GM10266 (cell line): ENCODE data around the gene GDPD5.

ENCODE experiments used
- DNase-seq: peaks from one replicate; pipeline ENCODE4 v3.0.0; 2012; ENCODE audit errors: extremely low spot score
- TF ChIP-seq, protein P1 (sequence below): IDR thresholded peaks from 2 replicates; pipeline ENCODE4 v1.5.1; 2012; ENCODE audit warnings: mild to moderate bottlenecking, low read depth; ENCODE audit not compliant: control insufficient read depth, insufficient read depth; ENCODE audit errors: missing control alignments

Gene GDPD5

DNA sequence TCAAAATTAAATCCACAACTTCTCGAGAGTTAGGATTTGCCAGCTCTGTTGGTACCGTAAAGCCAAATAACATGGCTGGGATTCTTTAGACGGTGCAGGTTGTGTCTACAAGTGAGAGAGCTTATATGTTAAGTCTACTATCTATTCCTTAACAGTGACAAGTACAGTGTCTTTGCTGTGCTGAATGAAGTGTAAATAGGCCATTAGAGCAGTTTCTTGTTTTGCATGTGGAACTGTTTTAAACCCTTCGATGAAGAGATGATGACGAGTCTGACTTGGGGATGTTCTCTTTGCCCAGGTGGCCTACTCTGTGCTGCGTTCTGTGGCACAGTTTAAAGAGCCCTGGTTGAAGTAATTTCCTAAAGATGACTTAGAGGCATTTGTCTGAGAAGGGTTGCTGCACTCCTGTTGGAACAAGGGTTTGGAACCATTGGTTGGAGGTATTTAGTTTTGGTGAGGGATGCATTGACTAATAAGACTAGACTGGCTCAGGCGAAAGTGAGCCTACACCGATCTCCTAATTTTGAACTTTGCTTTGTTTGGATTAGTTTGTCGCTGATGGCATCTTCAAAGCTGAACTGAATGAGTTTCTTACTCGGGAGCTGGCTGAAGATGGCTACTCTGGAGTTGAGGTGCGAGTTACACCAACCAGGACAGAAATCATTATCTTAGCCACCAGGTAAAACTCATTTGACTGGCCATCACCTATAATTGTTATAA lies 125.4 kb downstream of the GDPD5 start:
- TF ChIP-seq, protein P1, sequence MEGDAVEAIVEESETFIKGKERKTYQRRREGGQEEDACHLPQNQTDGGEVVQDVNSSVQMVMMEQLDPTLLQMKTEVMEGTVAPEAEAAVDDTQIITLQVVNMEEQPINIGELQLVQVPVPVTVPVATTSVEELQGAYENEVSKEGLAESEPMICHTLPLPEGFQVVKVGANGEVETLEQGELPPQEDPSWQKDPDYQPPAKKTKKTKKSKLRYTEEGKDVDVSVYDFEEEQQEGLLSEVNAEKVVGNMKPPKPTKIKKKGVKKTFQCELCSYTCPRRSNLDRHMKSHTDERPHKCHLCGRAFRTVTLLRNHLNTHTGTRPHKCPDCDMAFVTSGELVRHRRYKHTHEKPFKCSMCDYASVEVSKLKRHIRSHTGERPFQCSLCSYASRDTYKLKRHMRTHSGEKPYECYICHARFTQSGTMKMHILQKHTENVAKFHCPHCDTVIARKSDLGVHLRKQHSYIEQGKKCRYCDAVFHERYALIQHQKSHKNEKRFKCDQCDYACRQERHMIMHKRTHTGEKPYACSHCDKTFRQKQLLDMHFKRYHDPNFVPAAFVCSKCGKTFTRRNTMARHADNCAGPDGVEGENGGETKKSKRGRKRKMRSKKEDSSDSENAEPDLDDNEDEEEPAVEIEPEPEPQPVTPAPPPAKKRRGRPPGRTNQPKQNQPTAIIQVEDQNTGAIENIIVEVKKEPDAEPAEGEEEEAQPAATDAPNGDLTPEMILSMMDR, result no peak
- no peak for DNase-seq

DNA sequence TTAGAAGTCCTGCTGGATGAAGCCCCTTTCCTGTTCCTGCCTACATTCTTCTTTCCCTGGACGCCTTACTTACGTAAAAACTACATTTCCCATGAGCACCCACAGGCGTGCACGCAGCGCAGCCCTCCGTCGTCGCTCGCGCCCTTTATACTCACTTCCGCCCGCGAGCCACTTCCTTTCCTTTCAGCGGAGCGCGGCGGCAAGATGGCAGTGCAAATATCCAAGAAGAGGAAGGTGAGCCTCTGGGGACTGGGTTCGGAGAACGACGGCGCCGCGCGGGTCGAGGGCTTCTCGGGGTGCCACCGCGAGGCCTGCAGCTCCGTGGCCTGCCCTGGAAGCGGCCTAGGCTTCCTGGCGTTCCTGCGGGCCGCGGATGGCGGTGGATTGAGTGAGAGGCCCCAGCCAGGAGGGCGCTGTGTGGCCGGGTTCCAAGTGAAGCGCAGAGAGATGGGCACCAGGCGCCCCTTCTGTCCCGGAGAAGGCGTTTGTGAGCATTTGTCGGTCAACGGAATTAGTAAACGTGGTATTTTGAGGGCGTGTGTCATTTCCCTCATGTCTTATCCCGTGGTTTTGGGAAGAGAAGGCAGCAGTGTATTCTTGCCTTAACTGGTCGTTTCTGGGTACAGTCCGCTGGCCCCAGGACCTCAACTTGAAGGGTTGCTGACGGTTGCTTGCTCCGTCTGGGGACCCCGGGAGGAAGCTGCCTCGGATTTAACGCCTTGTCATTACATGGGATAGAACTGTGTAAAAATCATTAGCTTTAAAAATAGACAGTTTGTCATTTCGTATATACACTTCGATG lies 126.2 kb downstream of the GDPD5 start, which contains the start of gene RPS3:
TSS of gene RPS3 (plus strand) at position 175 of the 802 bp plus-strand sequence. CDS start at position 205, 30 bp downstream.
- TF ChIP-seq, protein P1, result peak; percentile 31
- peak; percentile 92 for DNase-seq

DNA sequence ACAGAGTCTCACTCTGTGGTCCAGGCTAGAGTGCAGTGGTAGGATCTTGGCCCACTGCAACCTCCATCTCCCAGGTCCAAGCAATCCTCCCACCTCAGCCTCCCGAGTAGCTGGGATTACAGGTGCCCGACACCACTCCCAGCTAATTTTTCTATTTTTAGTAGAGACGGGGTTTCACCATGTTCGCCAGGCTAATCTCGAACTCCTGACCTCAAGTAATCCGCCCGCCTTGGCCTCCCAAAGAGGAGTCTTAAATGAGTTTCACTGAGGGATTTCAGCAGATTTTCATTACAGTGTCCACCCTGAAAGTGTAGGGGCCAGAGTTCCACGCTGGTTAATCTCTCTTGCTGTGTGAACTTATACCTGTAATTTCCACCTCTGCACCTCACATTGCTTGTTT lies 126.8 kb downstream of the GDPD5 start:
- no peak for DNase-seq
- TF ChIP-seq, protein P1, result no peak

DNA sequence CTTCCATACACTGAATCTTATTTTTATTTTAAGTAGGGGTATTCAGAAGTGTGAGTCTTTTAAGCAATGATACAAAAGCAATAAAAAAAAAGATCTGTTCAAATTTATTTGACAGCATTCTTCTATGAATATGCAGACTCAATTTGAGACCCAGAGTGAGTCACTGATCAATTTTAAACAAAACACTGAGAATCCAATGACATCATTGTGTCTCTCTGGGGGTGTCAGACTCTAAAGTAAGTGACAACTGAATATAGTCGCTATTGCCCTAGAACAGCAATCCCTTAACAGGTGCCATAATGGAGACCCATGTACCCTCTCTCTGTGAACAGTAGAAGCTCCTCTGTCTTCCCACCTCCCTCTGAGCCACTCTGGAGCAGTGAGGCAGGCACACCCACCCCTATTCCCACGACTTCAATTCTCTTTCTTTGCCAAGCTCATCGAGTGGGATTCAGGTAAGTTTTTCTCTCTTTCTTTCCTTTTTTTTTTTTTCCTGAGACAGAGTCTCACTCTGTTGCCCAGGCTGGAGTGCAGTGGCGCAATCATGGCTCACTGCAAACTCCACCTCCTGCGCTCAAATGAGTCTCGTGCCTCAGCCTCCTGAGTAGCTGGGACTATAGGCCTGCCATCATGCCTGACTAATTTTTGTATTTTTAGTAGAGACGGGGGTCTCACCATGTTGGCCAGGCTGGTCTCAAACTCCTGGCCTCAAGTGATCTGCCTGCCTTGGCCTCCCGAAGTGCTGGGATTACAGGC lies 131.5 kb downstream of the GDPD5 start:
- DNase-seq, result no peak
- TF ChIP-seq, protein P1, result no peak

DNA sequence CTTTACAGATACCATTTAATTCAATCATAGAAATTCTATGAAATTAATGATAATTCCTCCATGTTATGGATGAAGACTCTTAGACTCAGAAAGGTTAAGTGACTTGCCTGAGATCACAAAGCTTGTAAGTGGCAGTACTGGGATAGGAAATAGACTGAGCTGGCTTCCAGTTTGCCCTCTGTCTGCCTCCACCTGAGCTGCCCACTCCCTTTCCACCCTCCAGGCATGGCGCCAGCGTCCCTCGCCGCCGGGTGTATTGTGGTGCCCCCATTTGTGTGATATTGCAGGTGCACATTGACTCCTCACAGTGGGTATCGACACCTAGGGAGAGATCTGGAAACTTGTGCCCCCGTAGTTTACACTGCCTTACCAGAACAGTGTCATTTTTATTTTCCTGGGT lies 135.8 kb downstream of the GDPD5 start:
- TF ChIP-seq, protein P1, result no peak

DNA sequence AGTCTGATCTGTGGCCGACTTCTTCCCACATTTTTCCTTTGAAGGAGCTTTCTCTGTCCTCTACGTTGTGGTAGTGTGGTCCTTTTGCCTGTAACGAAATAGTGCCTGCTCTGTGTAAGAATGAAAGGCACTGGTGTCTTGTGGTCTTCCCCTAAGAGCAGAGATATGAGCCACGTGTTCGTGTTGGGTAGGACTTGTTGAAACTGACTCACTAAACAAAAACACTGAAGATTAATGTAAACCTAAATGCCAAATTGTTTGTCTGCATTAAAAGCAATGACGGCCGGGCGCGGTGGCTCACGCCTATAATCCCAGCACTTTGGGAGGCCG lies 136.5 kb downstream of the GDPD5 start:
- TF ChIP-seq, protein P1, result no peak
- no peak for DNase-seq

More for the DNA sequence above, 135.8 kb downstream of the GDPD5 start:
- DNase-seq, result no peak
